HEK293 (cell line): ENCODE data around the gene CIB4.
A peak's percentile ranks its signal among the peaks of the same experiment; 100 is the strongest.

Experiments used
- CTCF ChIA-PET: fragments of 350-600 bp; formaldehyde crosslinking; extraction: SDS; loops from one replicate; lab custom pipeline; 2021; ENCODE audit warnings: antibody characterized with exemption; lab: Yijun Ruan, JAX
- POLR2A ChIA-PET: fragments of 300-600 bp; formaldehyde crosslinking; extraction: SDS; loops from one replicate; lab custom pipeline; 2020; ENCODE audit warnings: antibody characterized with exemption, inconsistent platforms; lab: Yijun Ruan, JAX
- H3K27ac ChIP-seq: fragments of 200-500 bp; sonication (Bioruptor generic); 2 replicates; pipeline ENCODE4 v1.5.1; 2014; ENCODE audit warnings: low read depth, low read length, control low read depth, inconsistent platforms; ENCODE audit errors: extremely low read depth
- H3K36me3 ChIP-seq, 2 experiments: fragments of 200-500 bp in 1 of 2; sonication (Bioruptor generic) in 1 of 2; 1 replicate in 1 of 2; 2 replicates in 1 of 2; pipeline ENCODE4 v1.5.1; 2014 to 2017; ENCODE audit warnings: inconsistent platforms in 2 of 2, low read length in 2 of 2; ENCODE audit not compliant: control insufficient read depth in 2 of 2, insufficient read depth in 1 of 2
- H3K4me1 ChIP-seq: fragments of 200-500 bp; sonication (Bioruptor generic); 2 replicates; pipeline ENCODE4 v1.5.1; 2014; ENCODE audit warnings: mild to moderate bottlenecking, low read length, inconsistent platforms; ENCODE audit not compliant: control insufficient read depth, insufficient read depth
- H3K4me3 ChIP-seq: 2 replicates; pipeline ENCODE4 v1.5.1; 2011; ENCODE audit warnings: low read depth, mild to moderate bottlenecking, control low read depth, low read length, moderate library complexity
- H3K9me3 ChIP-seq: fragments of 200-500 bp; sonication (Bioruptor generic); 2 replicates; pipeline ENCODE4 v1.5.1; 2014; ENCODE audit warnings: low read depth, low read length, inconsistent platforms; ENCODE audit not compliant: control insufficient read depth, insufficient read depth
- ATF2 ChIP-seq: fragments of 450-650 bp; formaldehyde crosslinking; IDR thresholded peaks from 2 replicates; pipeline ENCODE4 v1.5.1; 2016; ENCODE audit warnings: missing biosample characterization, missing genetic modification characterization, low read depth
- BCL11B ChIP-seq: fragments of 450-650 bp; formaldehyde crosslinking; IDR thresholded peaks from 2 replicates; pipeline ENCODE4 v1.5.1; 2016; ENCODE audit warnings: low read depth, missing biosample characterization, missing genetic modification characterization
- MEIS1 ChIP-seq: sonication (generic); formaldehyde crosslinking; IDR thresholded peaks from 2 replicates; pipeline ENCODE4 v1.8.1; 2022; ENCODE audit warnings: missing genetic modification reagents, mild to moderate bottlenecking, borderline replicate concordance
- PATZ1 ChIP-seq: fragments of 450-650 bp; formaldehyde crosslinking; IDR thresholded peaks from 2 replicates; pipeline ENCODE4 v1.5.1; 2016; ENCODE audit warnings: missing biosample characterization, missing genetic modification characterization
- WT1 ChIP-seq: fragments of 450-650 bp; formaldehyde crosslinking; IDR thresholded peaks from 2 replicates; pipeline ENCODE4 v1.5.1; 2016; ENCODE audit warnings: missing biosample characterization, missing genetic modification characterization
- ZBTB21 ChIP-seq: fragments of 450-650 bp; formaldehyde crosslinking; IDR thresholded peaks from 2 replicates; pipeline ENCODE4 v1.5.1; 2017; ENCODE audit warnings: missing biosample characterization, missing genetic modification characterization
- ZBTB49 ChIP-seq: fragments of 450-650 bp; formaldehyde crosslinking; IDR thresholded peaks from 2 replicates; pipeline ENCODE4 v1.5.1; 2016; ENCODE audit warnings: missing biosample characterization, missing genetic modification characterization, low read depth
- ZBTB6 ChIP-seq: fragments of 450-650 bp; formaldehyde crosslinking; IDR thresholded peaks from 2 replicates; pipeline ENCODE4 v1.5.1; 2017; ENCODE audit warnings: missing biosample characterization, missing genetic modification characterization
- ZNF121 ChIP-seq: fragments of 450-650 bp; formaldehyde crosslinking; IDR thresholded peaks from 2 replicates; pipeline ENCODE4 v1.5.1; 2016; ENCODE audit warnings: missing biosample characterization, missing genetic modification characterization
- ZNF19 ChIP-seq: fragments of 450-650 bp; formaldehyde crosslinking; IDR thresholded peaks from 2 replicates; pipeline ENCODE4; 2016; ENCODE audit warnings: missing biosample characterization, missing genetic modification characterization, low read depth
- ZNF202 ChIP-seq: fragments of 450-650 bp; formaldehyde crosslinking; IDR thresholded peaks from 2 replicates; pipeline ENCODE4 v1.5.1; 2016; ENCODE audit warnings: missing biosample characterization, missing genetic modification characterization, borderline replicate concordance
- ZNF223 ChIP-seq: fragments of 450-650 bp; formaldehyde crosslinking; IDR thresholded peaks from 2 replicates; pipeline ENCODE4 v1.5.1; 2016; ENCODE audit warnings: missing biosample characterization, missing genetic modification characterization
- ZNF24 ChIP-seq: fragments of 450-650 bp; formaldehyde crosslinking; IDR thresholded peaks from 2 replicates; pipeline ENCODE4 v1.5.1; 2016; ENCODE audit warnings: missing biosample characterization, missing genetic modification characterization
- ZNF324 ChIP-seq: fragments of 450-650 bp; formaldehyde crosslinking; IDR thresholded peaks from 2 replicates; pipeline ENCODE4 v1.5.1; 2016; ENCODE audit warnings: missing biosample characterization, missing genetic modification characterization
- ZNF366 ChIP-seq: fragments of 450-650 bp; formaldehyde crosslinking; conservative IDR thresholded peaks from 2 replicates; pipeline ENCODE4 v1.5.1; 2016; ENCODE audit warnings: missing biosample characterization, missing genetic modification characterization
- ZNF398 ChIP-seq: fragments of 450-650 bp; formaldehyde crosslinking; IDR thresholded peaks from 2 replicates; pipeline ENCODE4 v1.5.1; 2017; ENCODE audit warnings: missing biosample characterization, missing genetic modification characterization
- ZNF423 ChIP-seq: fragments of 450-650 bp; formaldehyde crosslinking; IDR thresholded peaks from 2 replicates; pipeline ENCODE4 v1.5.1; 2016; ENCODE audit warnings: missing biosample characterization, missing genetic modification characterization
- ZNF488 ChIP-seq: fragments of 450-650 bp; formaldehyde crosslinking; IDR thresholded peaks from 2 replicates; pipeline ENCODE4 v1.5.1; 2016; ENCODE audit warnings: missing biosample characterization, missing genetic modification characterization
- ZNF501 ChIP-seq: fragments of 450-650 bp; formaldehyde crosslinking; IDR thresholded peaks from 2 replicates; pipeline ENCODE4 v1.5.1; 2016; ENCODE audit warnings: missing biosample characterization, missing genetic modification characterization
- ZNF510 ChIP-seq: fragments of 450-650 bp; formaldehyde crosslinking; IDR thresholded peaks from 2 replicates; pipeline ENCODE4 v1.5.1; 2018; ENCODE audit warnings: mild to moderate bottlenecking, missing genetic modification characterization, missing biosample characterization; ENCODE audit not compliant: insufficient replicate concordance
- ZNF518A ChIP-seq: fragments of 450-650 bp; formaldehyde crosslinking; conservative IDR thresholded peaks from 2 replicates; pipeline ENCODE4 v1.5.1; 2016; ENCODE audit warnings: low read depth, missing biosample characterization, missing genetic modification characterization

The CIB4 gene

GRCh38 chr2:26649322-26649721 lies 8.2 kb upstream of the CIB4 start (continued):
- TF ChIP-seq ZBTB6 (tag by site-specific recombination) = peak; percentile 91
- peak; percentile 76; the same call in 1 of the 2 replicates for TF ChIP-seq ZNF423 (tag by site-specific recombination)
- TF ChIP-seq ZBTB49 (tag by site-specific recombination) = no peak

- no peak for TF ChIP-seq ZNF223 (tag by site-specific recombination)
- TF ChIP-seq ZNF121 (tag by site-specific recombination) = no peak
- TF ChIP-seq ZNF366 (tag by site-specific recombination) = no peak
- no peak for TF ChIP-seq BCL11B (tag by site-specific recombination)
- TF ChIP-seq ZNF488 (tag by site-specific recombination) = no peak
- no peak for TF ChIP-seq PATZ1 (tag by site-specific recombination)
- no peak for TF ChIP-seq ZNF510
- no peak for TF ChIP-seq WT1
- no peak for TF ChIP-seq ATF2
- no peak for TF ChIP-seq ZNF202 (tag by site-specific recombination)
- no peak for TF ChIP-seq ZNF501 (tag by site-specific recombination)
- no peak for TF ChIP-seq ZNF398 (tag by site-specific recombination)
- TF ChIP-seq MEIS1 (CRISPR knock-in tag) = no peak
- TF ChIP-seq ZBTB21 (tag by site-specific recombination) = no peak
- TF ChIP-seq ZNF19 = no peak
- TF ChIP-seq ZNF518A (tag by site-specific recombination) = no peak
- no peak for TF ChIP-seq ZNF24 (tag by site-specific recombination)
- no peak for TF ChIP-seq ZNF324 (tag by site-specific recombination)
- CTCF ChIA-PET = no interaction called here
- no peak overlapping the region for H3K4me3 ChIP-seq
- POLR2A ChIA-PET = no interaction called here
- no peaks in the 10 kb centered on the region for H3K9me3 ChIP-seq
- no peaks in the 10 kb centered on the region for H3K4me1 ChIP-seq
- H3K27ac ChIP-seq = no peak overlapping the region
- H3K36me3 ChIP-seq = no peaks in the 10 kb centered on the region
These were observed 7.3 kb upstream of the CIB4 start for GRCh38 chr2:26648516-26648915.
